GM21737 (cell line): ENCODE measurements around the gene IL17RC.
A peak's percentile ranks its signal among the peaks of the same experiment; 100 is the strongest.
"Not testable (repeated sequence)": the region's sequence is repeated elsewhere in the genome, so short reads cannot be mapped to it uniquely, and the experiment has no call there.

Experiments
- ATAC-seq: cut with Tn5 transposase; IDR thresholded peaks from one replicate; pipeline ENCODE4 v1.9.1; 2021; ENCODE audit warnings: mild to moderate bottlenecking, moderate library complexity; ENCODE audit not compliant: unreplicated experiment

The IL17RC gene

GRCh38 chr3:9916734-9917680, at the start of gene IL17RC:
Gene IL17RC (plus strand): TSS chr3:9917098. CDS start chr3:9917316, 218 bp downstream.
- ATAC-seq = no peak

GRCh38 chr3:9867106-9867505, 49.8 kb upstream of the IL17RC start:
- no peak for ATAC-seq

- ATAC-seq = no peak
Observed at GRCh38 chr3:9869955-9870354, 46.9 kb upstream of the IL17RC start.

DNA sequence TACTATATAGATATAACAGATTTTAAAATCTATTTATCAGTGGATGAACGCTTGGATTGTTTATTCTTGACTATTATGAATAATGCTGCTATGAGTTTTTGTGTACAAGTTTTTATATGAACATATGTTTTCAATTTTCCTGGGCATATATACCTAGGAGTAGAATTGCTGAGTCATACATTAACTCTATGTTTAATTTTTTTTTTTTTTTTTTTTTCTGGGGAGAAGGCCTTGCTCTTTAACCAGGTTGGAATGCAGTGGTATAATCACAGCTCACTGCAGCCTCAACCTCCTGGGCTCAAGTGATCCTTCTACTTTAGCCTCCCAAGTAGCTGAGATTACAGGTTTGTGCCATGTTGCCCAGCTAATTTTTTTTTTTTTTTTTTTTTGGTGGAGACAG, 45.9 kb upstream of the IL17RC start:
- ATAC-seq = no peak

DNA sequence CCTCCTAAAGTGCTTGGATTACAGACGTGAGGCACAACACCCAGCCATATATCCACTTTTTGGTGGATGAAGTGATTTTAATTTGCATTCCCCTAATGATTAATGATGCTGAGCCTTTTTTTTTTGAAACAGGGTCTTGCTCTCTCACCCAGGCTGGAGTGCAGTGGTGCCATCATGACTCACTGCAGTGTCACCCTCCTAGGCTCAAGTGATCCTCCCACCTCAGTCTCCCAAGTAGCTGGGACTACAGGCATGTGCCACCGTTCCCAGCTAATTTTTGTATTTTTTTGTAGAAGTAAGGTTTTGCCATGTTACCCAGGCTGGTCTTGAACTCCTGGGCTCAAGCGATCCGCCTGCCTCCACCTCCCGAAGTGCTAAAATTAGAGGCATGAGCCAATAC, 44.8 kb upstream of the IL17RC start:
- not testable (repeated sequence) for ATAC-seq

DNA sequence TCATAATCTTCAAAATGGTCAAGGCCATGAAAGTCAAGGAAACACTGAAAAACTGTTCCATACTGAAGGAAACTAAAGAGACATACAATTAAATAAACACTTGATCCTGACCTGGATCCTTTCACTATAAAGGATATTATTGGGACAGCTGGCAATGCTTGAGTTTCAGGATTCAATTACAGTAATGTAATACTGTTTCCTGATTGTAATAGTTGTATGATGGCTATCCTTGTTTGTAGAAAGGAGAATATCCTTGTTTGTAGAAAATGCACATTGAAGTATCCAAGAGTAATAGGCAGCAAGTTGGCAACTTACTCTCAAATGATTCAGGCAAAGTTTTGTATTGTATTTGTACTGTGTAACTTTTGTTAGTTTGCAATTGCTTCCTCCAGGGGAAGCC, 41.5 kb upstream of the IL17RC start:
- ATAC-seq = no peak

- ATAC-seq = not testable (repeated sequence)
Observed at GRCh38 chr3:9876255-9876654, 40.6 kb upstream of the IL17RC start.

- ATAC-seq = no peak
Observed at GRCh38 chr3:9876991-9877390, 39.9 kb upstream of the IL17RC start.

- ATAC-seq = no peak
Observed at GRCh38 chr3:9878700-9879099, 38.2 kb upstream of the IL17RC start.

DNA sequence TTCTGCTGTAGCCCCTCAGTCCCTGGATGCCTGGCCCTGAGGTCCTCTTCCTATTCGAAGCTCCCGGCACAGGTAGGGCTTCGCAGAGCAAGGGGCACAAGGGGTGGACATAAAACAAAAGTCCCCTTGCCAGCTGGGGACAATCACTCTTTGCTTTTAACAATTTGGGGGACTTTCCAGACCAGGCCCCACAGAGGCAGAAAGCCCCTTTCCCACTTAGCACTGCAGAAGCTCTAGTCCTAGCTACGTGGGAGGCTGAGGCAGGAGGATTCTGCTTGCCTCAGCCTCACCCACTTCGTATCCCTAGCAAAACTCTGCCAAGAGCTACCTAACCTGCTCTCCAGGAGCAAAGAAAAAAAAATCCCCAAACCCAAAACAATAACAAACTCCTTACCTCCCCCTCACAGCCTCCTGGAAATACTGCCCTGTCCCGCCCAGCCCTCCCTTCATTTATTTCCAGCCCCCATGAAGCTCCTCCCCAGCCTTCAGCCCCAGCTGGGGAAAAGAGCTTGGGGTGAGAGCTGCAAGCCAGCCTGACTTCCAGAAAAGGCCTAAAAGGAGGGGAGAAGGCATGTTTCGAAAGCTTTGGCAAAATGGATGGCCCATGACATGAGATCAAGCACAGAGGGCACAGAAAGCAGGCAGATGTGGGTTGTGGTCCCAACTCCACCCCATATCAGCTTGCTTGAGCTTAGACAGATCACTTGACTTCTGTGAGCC, 36.9 kb upstream of the IL17RC start, which contains the start of gene CIDEC:
Gene CIDEC (minus strand): TSS at position 424 of the 720 bp plus-strand sequence. CDS start 1,767 bp downstream, outside the sequence.
- no peak for ATAC-seq

GRCh38 chr3:9881441-9881840, 35.5 kb upstream of the IL17RC start:
- ATAC-seq = no peak

- ATAC-seq = no peak
Observed at GRCh38 chr3:9883706-9884554, 33.0 kb upstream of the IL17RC start.

DNA sequence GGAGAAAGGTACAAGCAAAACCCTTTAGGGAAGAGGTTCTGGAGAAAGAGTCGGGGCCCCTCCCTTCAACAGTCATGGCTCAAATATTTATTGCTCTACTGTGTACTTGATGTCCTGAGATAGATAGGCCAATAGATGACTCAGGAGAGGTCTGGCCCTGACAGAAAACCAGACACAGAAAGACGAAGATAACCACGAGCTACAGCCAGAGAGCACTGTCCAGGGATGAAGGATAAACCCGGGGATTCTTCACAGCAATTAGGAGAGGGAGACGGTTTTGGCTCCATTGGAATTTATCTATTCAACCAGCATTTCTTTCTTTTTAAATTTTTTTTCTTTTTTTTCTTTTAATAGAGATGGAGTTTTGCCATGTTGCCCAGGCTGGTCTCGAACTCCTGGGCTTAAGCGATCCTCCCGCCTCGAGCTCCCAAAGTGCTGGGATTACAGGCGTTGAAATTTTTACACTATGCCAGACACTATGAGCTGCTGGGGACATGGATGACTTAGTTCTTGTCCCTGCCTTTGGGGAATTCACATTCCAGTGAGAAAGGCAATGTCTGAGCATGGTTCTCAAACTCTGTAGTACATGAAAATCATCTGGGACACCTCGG, 32.2 kb upstream of the IL17RC start:
- ATAC-seq = no peak

DNA sequence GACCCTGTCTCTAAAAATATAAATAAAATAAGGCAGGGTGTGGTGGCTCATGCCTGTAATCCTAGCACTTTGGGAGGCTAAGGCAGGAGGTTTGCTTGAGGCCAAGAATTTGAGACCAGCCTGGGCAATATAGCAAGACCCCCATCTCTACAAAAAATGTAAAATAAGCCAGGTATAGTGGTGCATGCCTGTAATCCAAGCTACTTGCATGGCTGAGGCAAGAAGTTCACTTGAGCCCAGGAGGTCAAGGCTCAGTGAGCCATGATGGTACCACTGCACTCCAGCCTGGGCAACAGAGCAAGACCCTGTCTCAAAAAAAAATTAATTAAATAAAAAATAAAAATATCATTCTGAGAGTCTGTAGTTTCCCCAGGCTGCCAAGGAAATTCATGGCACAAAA, 30.6 kb upstream of the IL17RC start:
- no peak for ATAC-seq

GRCh38 chr3:9887480-9887879, 29.4 kb upstream of the IL17RC start:
- no peak for ATAC-seq

- ATAC-seq = no peak
Observed at GRCh38 chr3:9888540-9888939, 28.4 kb upstream of the IL17RC start.

GRCh38 chr3:9889405-9889804, 27.5 kb upstream of the IL17RC start:
- no peak for ATAC-seq

- ATAC-seq = peak; percentile 84
Observed at GRCh38 chr3:9890249-9891071, 26.4 kb upstream of the IL17RC start, which contains the start of gene JAGN1. Gene JAGN1 (plus strand): TSS chr3:9890610. CDS start chr3:9890723, 113 bp downstream.

DNA sequence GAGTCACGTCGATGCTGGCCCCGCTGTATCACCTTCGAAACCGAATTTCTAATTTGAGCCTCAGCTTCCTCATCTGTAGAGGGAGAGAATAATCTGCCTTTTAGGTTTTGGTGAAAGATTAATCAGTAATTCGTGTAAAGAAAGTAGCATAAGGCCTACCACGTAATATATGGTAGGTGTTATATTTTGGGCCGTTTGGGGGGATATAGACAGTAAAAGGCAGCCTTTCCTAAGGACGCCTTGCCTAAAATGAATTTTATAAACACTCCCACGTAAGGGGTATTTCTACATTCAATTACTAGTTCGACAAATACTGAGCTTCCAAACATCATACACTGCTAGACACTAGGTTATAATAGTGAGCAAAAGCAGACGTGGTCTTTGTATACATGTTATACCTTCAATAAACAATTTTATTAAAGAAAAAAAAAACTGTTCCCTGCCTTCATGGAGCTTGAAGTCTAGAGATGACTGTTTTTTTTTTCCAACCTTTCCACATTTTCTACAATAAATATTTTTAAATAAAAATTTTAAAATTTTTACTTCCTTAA, 25.8 kb upstream of the IL17RC start:
- ATAC-seq = no peak
